Myocyte (in vitro differentiated cells): Measurements from ENCODE around the gene IFIT2. TPM values are rescaled to one million over a fixed set of nuclear protein-coding genes. Genes with fewer than 3 reads are reported as not detected.
"Not testable (repeated sequence)": the region's sequence is repeated elsewhere in the genome, so short reads cannot be mapped to it uniquely, and the experiment has no call there.

Experiments
- DNase-seq: peaks from one replicate; pipeline ENCODE4 v3.0.0-alpha.2; 2012; ENCODE audit warnings: low read depth
- total RNA-seq: library from RNA; depleted of rRNA; stranded (reverse); fragments of >200 nt; gene quantifications from 2 replicates; pipeline ENCODE4 v1.2.3, GENCODE V29; 2014

Gene IFIT2
- total RNA-seq, 1 donor from 2014 or later, result 7.1 TPM

DNA sequence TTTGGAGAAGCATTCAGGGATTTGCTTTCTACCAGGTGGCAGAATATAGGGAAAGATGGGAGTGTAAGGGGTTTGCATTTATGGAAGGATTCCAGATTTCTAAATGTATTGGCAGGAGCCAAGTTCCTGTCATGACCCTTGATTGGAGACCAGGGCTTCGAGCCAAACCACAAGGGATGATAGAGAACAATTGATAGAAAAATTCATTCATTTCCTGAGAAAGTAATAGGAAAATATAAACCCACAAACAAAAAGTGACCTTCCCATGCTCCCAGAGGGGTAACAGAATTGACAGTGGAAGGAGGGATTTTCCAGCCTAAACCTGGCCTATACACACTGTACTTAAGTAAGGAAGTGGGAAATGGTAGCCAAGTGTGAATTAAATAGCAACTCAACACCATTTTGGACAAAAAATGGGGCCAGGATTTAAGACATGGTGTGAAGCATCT is 22.4 kb upstream of the IFIT2 start:
- no peak for DNase-seq

DNA sequence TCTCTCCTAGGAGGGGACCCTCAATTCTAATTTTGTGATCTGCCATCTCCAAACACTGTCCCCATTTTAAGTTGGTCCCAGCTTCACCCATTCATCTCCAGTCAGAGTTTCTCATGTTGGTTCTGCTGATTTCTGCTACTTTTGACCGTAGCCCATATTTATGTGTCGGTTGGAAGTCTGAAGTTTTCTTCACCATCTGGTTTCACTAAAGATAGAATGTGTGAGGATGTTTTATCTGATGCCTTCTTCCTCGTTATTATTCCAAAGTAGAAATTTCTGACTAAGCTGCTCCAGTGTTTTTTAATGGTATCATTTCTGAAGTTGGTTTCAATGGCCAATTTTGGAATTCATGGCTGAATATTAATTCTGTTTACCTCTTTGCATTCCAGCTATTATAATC is 21.3 kb upstream of the IFIT2 start:
- no peak for DNase-seq

DNA sequence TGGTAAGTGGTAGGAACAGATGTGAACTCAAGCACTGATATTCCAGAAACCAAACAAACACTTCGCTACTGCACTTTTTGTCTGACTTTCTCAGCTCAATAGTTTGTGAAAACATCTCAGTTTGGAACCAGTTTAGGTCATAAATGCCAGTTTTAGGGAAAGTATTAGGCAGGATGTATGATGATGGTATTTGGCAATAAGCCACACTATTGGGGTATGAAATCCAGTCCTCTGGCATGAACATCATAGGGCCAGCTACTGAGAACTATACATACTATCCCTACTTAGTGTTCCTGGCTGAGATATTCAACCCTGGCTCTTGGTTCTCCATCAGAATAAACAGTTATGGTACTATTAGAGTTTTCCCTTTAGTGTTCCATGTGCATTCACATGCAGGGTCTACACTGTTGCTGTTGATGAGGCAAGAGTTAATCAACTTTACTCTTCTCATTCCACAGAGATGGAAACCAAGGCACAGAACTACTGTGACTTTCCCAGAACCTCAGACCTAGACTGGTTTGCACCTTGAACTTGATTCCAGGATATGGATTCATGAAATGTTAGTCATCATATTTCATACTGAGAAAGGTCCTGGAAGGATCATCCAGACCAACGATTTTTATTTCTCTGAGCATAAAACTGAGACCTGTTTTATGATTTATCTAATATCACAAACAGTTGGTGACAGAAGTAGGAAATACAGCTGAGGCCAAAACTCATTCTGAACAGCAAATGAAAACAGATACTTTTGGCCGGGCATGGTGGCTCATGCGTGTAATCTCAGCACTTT is 20.0 kb upstream of the IFIT2 start:
- DNase-seq, result no peak

DNA sequence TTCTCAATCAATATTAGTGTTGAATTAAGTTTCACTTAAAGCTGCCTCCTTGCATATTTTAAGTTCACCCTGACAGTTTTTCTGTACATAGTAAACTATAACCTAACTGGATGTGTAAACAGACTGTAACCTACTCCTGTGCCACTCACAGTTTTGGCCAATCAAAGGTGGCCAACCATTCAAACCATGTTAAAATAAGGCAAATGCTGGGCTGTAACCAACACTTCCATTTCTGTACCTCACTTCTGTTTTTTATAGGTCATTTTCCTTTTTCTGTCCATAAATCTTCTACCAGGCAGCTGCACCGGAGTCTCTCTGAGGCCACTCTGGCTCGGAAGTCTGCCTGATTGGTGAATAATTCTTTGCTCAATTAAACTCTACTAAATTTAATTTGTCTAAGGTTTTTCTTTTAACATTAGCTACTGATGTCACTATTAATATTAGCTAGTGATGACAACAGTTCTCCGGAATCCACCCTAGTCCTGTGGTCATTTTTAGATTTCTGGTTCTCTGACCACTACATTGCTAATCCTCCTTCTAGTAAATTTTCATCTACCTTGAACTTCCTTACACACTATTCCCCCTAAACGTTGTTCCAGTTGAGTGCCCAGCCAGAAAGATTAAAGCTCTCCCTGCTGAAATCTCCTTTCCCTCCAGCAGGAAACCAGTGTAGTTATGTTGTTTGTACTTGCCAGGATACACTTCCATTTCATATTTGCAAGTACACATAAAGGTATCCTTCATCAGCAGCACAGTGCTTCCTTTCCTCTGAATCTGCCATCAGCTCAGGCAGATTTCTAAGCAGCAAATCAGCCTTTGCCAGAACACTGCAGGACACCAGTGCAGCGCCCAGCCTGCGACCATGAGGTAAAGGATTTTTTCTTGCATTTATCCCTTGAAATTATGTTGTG is 18.6 kb upstream of the IFIT2 start:
- DNase-seq, result peak; percentile 80

DNA sequence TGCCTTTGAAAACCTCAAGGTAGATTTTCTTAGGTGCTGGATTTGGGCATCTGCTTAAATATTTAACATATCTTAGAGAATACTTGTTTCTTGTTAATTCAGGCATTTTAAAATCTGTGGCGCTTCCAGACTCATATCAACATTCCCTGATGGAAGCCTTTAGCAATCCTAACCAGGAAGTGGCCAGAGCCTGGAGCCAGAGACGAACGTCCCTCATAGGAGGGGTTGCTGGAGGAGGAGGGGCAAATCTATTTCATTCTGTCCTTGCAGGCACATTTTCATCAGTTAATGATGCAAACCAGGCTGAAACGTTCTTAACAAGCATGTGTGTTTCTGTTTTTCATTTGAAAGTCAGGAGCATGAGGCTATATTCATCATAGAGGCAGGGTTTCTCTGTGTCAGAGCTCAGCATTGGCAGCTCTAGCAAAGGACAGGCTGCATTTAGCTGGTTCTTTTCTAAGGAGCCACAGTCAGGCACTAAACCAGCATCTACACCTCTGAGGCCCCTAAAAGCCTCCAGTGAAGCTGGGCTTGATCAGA is 17.8 kb upstream of the IFIT2 start:
- DNase-seq, result peak; percentile 66

DNA sequence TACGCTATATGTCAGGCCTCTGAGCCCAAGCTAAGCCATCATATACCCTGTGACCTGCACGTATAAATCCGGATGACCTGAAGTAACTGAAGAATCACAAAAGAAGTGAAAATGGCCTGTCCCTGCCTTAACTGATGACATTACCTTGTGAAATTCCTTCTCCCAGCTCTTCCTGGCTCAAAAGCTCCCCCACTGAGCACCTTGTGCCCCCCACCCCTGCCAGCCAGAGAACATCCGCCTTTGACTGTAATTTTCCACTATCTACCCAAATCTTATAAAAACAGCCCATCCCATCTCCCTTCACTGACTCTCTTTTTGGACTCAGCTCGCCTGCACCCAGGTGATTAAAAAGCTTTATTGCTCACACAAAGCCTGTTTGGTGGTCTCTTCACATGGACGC is 17.1 kb upstream of the IFIT2 start:
- DNase-seq, result not testable (repeated sequence)

DNA sequence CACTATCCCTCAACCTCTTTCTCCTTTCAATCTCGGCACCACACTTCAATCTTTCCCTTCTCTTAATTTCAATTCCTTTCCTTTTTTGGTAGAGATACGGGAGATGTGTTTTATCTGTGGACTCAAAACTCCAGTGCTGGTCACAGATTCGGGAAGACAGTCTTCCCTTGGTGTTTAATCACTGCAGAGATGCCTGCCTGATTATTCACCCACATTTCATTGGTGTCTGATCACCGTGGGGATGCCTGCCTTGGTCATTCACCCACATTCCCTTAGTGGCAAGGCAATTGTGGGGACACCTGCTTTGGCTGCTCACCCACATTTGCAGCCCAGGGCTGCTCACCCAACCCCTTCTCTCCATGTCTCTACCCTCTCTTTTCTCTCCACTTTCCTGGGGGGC is 16.5 kb upstream of the IFIT2 start:
- peak; percentile 73 for DNase-seq

DNA sequence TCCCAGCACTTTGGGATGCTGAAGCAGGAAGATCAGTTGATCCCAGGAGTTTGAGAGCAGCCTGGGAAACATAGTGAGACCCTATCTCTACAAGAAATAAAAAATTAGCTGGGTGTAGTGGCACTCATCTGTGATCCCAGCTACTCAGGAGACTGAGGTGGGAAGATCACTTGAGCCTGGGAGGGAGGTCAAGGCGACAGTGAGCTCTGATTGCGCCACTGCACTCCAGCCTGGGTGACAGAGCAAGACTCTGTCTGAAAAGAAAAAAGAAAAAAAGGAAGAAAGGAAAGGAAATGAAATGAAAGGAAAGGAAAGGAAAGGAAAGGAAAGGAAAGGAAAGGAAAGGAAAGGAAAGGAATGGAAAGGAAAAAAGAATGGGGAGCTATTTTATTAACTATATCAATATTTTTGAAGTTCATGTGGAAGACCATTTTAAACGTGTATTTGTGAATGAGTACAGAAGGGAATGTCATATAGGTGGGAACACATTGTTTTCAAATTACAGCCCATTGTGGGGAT is 7.1 kb upstream of the IFIT2 start:
- no peak for DNase-seq

DNA sequence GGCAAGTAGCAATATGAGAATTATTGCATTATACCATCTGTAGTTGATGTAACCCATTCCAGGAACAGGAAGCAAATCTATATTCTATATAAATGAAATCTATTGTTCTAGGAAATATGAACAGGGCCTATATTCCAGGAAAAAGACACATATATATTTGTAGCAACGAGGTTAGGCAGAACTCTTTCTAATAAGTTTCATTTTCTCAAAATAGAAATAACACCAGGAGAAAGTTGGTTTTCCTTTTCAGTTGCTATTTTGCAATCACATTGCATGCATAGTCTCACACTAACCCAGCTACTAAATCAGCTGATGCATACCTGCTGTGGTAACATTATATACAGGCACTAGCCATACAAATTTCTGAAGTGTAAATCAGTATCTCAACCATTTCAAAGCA is 6.2 kb upstream of the IFIT2 start:
- DNase-seq, result no peak

DNA sequence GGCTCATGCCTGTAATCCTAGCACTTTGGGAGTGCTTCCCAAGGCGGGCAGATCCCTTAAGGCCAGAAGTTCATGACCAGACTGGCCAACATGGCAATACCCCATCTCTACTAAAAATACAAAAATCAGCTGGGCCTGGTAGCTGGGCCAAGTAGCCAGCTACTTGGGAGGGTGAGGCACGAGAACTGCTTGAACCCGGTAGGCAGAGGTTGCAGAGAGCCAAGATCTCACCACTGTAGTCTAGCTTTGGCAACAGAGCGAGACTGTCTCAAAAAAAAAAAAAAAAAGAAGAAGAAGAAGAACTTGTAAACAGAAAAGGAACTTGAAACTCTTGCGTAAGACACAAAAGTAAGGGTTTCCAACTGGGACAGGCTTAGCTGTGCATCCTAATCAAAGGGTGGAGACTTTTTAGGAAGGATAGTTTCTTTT is 5.6 kb upstream of the IFIT2 start:
- DNase-seq, result peak; percentile 58

DNA sequence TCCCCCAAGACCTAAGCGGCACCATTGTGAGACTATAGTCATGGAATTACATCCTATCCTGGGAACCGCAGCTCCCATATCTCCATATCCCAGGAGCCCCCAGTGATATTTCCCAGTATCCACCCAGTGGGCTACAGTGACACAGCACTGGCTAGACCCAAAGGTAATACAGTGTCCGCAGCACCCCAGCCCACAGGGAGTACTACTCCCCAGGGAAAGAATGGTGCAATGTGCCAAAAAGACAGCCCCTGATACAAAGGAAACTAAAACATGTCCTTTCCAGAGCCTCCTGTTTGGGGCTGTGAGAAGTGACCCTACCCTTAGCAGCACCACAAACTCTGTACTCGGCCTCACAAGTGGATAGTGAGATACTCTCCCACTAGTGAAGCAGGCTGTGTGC is 4.5 kb upstream of the IFIT2 start:
- no peak for DNase-seq

DNA sequence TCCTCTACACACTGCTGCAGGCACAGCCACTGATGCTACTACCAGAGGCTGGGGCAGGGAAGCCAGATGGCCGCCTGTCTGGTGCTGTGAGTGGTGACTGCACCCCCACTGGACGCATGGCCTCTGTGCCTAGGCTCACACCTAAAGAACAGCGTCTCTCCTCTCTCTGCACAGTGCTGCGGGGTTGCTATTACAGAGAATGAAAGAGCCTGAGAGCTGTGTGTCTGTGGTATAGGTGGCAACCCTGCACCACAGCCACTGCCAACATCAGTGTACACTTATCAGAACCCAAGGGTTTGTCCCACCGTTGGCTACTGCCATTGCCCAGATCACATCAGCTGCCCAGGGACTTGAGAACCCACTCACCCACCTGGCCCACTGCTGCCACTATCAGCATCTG is 4.1 kb upstream of the IFIT2 start:
- DNase-seq, result no peak

DNA sequence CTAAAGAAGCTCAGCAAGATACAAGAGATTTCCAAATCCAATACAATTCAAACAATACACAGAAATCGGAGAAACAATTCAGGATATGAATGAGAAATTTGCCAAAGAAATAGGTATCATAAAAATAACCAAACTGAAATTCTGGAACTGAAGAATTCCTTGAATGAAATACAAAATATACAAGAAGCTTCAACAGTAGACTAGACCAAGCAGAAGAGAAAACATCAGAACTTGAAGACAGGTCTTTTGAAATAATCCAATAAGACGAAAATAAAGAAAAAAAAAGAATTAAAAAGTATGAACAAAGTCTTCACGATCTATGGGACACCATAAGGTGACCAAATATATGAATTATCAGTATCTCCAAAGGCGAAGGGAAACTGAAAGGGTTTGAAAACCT is 2.8 kb upstream of the IFIT2 start:
- no peak for DNase-seq

DNA sequence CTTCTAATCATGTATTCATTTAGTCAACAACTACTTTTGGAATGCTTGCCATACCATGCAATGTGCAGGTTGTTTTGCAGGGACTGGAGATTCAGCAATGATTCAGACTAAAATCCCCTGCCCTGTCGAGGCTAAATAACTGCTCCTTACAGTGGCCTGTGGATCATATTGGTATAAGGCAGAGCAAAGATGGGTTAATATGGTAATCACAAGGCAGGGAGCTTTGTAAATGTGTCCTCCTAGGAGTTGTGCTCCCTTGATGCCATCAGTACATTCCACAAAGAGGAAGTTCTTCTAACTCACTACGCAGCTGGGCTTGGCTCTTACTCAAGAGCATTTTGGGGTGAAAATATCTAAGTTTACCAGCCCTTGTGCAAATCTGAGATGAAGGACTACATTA is 614 bp upstream of the IFIT2 start:
- peak; percentile 48 for DNase-seq

DNA sequence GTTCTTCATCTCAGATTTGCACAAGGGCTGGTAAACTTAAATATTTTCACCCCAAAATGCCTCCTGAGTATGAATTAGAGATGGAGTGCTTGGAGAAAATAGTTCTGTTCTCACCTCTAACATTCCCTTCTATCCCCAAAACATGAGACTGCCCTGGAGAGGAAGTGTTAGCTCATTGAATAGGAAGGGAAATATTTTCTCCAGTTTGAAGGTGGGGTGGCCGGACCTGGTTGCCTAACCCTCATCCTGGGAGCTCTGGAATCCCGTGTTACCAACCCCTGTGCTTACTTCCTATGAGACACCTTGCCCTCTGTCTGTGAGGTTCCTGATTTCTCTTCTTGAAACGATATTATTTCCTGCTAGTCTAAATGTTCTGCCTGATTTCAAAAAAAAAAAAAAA is 779 bp downstream of the IFIT2 start:
- no peak for DNase-seq

DNA sequence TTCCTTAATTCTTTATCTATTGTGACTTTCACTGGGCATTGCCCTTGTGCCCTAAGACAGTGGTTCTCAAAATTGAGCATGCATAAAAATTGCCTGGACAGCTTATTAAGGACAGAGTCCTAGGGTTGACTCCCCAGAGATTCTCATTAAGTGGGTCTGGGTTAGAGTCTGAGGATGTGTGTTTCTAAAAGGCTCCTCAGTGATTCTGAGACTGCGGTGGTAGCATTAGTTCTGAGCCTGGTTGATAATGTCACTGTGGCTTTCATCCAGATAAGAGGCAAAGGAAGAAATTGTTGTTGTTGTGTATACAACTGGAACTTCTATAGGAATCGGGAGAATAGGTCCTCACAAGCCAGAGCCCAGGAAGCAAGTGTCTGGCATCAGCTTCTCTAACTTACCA is 1.3 kb downstream of the IFIT2 start:
- no peak for DNase-seq

DNA sequence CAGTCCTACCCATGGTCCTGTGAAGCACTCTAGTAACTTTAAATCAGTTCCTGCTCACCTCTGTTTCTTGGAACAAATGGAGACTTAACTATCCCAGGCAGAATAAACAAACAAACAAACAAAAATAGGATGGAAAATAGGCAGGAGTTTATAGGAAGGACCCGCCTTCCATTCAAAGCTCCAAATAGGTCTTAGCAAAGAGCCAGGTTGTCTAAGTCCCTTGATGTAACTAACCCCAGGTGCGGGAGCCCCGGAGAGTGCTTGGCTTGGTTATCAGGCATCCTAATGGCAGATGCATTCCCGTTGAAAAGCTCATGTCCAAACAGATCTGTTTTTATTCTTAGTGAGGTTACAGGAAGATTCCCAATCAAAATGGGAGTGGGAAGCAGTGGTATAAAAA is 2.2 kb downstream of the IFIT2 start:
- DNase-seq, result no peak

DNA sequence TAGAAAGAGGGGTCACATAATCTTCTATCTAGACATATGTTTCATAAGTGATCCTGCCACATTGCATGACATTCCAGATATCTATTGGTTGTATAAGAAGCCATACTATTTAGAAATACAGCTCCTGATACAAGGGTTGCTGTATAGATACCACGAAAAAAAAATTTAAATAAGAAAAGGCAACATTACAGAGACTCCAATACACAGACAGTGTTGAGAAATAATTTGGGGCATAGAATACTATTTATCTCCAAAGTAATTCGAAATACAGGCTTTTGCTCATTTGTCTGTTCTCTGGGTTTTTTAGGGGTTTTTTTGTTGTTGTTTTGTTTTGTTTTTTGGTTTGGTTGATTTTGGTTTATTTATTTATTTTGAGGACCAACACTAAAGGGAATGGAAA is 2.6 kb downstream of the IFIT2 start:
- no peak for DNase-seq

DNA sequence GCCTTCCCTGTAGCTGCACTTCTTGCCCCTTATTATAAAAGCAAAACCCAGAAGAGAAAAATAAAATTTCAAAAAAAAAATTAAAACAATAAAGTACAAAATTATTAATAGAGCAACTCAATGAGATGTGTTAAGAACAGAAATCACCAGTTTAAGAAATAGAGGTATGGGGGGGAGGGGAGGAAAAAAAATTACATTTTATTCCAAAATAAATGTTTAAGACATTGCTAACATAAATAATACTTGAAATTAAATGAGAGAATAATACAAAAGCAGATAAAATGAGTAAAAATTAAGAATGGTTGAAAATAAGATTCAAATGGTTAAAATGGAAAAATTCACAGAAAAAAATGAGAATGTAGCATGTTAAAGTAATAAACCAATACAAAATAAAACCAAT is 3.1 kb downstream of the IFIT2 start:
- no peak for DNase-seq

DNA sequence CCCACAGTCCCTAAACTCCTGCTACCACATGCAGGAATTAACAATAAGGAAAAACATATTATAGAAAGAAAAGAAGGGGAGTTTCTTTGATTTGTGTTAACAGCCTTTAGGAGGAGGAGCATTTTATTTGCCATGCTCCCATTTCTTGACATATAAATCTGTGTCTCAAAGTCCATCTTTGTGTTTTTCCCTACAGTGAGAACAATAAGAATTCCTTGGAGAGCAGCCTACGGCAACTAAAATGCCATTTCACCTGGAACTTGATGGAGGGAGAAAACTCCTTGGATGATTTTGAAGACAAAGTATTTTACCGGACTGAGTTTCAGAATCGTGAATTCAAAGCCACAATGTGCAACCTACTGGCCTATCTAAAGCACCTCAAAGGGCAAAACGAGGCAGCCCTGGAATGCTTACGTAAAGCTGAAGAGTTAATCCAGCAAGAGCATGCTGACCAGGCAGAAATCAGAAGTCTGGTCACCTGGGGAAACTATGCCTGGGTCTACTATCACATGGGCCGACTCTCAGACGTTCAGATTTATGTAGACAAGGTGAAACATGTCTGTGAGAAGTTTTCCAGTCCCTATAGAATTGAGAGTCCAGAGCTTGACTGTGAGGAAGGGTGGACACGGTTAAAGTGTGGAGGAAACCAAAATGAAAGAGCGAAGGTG is 4.1 kb downstream of the IFIT2 start:
- no peak for DNase-seq
